Stimulated activated CD4-positive, alpha-beta T cell treated with anti-CD3 and anti-CD28 coated beads, TNF-alpha, amount 100 ng/mL, for 4 hours (primary cell): ENCODE data around the gene BICDL2.

Experiments
- DNase-seq, 3 experiments: peaks; one replicate each; pipeline ENCODE4 v3.0.0-alpha.2; 2020; ENCODE audit warnings: low read depth in 3 of 3

Gene BICDL2

DNA sequence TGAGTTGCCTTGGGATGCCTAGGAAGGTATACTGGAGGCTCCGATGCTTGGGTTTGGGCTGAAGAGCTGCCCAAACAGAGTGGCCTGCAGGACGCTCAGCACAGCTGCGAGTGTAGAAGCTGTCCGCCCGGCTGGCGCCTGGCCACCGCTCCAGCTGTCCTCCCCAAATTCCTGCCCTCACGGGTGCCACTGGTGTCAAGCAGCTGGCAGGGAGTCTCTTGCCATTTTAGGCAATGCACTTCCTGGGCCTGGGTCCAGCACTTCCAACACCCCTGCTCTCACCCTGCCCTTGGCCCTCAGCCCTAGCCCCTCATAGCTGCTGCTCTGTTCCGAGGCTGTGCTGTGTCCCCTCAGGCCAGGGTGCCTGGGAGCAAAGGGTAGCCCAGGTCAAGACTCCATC is 51.3 kb downstream of the BICDL2 start:
- no peak for DNase-seq

DNA sequence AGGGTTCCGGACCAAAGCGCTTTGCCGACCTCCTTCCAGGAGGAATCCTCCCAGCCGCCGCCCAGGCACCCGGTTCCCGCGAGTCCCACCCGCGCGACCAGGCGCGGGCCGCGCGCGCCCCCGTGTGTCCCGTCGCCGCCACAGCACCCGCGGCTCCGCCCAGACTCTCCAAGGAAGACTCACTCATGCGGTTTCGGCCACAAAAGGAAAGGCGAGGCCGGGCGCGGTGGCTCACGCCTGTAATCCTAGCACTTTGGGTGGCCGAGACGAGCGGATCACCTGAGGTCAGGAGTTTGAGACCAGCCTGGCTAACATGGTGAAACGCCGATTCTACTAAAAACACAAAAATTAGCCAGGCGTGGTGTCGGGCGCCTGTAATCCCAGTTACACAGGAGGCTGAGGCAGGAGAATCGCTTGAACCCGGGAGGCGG is 53.0 kb downstream of the BICDL2 start:
- peak; percentile 42 to 54 (median 43) for DNase-seq

DNA sequence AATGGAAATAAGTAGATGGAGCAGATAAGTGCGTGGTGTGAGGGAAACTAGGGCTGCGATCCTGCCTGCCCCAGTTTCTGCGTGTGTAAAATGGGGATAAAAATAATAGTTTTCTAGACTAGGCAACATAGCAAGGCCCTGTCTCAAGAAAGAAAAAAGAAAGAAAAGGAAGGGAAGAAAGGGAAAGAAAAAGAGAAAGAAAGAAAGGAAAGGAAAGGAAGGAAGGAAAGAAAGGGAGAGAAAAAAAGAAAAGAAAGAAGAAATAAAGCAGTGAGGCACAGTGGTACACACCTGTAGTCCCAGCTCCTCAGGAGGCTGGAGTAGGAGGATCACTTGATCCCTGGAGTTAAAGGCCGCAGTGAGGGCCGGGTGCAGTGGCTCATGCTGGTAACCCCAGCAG is 54.3 kb downstream of the BICDL2 start:
- DNase-seq = no peak

DNA sequence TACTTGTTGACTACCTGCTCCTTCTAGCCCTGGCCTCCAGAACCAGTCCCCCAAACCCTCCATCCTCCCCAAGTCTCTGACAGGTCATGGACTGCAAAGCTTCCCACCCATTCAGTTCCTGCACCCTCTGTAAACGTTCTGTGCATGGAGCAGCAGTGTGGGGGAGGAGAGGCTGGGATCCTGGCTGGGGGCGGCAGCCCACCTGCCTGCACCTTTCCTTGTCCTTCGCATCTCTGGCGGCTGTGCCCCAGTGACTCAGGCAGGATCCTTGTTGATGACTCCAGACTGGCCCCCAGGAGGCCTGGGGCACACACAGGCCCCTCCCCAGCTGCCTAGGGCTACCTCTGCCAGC is 54.9 kb downstream of the BICDL2 start:
- DNase-seq = no peak

DNA sequence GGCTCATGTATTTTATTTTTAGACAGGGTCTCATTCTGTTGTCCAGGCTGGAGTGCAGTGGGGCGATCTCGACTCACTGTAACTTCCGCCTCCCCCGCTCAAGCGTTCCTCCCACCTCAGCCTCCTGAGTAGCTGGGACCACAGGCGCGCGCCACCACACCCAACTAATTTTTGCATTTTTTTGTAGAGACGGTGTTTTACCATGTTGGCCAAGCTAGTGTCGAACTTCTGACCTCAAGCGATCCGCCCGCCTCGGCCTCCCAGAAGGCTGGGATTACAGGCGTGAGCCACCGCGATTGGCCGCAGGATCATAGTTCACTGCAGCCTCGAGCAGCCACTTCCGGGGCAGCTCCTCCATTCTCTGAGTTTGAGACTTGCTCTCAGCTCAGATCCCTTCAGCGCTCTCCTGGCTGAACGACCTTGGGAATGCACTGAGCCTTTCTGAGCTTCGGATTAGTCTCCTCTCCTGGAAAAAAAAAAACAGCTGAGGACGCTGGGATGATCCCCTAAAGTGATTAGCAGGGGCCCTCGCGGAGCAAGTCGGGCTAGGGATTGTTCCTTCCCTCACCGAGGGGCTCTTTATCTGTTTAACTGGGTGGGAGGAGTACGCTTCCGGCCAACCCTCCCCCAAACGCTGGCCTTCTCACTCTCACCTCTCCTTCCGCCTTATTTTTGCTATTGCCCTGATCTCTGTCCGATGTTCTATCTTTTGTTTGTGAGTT is 55.4 kb downstream of the BICDL2 start:
- DNase-seq = no peak

DNA sequence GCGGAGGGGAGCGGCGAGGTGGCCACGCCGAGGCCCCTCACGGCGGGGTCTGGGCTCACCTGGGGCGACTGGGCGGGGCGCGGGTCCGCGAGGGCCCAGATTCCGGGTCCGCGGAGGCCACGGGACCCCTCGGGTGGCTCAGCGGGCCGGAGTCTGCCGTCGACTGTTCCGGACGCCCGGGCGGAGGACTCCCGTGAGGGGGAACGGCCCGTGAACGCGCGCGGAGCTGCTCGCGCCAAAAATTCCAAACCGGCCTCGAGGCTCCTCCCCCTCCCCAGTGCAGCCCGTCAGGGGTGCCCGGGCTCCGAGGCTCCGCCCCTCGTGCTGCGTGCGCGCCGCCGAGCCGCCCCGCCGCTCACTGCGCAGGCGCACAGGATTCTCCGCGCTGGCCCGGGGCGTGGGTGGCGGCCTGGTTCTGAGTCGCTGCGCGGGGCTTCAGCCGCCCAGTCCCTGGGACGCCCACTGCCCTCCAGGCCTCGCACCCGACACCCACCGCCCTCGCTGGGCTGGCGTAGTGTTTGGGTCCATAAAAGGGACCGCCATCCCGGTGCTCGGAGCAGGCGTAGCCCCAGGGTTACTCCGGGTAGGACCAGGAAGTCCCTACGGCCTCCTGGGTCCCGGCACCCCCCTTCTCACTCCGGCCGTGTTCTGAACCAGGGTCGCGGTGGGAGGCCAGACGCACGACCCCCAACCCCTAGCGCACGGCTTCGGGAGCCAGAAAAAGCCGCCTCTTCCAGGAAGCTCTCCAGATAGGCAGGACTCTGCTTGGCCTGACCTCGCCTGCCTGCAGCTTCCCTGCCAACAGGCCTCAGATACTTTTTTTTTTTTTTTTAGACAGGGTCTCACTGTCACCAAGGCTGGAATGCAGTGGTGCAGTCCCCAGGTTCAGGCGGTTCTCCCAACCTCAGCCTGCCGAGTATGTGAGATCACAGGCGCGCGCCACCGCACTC is 56.2 kb downstream of the BICDL2 start, which contains the start of gene PKMYT1:
TSS of gene PKMYT1 (minus strand) at position 220 of the 950 bp plus-strand sequence. CDS start 789 bp downstream, outside the sequence.
- DNase-seq = peak; percentile 89 to 95 (median 93)

DNA sequence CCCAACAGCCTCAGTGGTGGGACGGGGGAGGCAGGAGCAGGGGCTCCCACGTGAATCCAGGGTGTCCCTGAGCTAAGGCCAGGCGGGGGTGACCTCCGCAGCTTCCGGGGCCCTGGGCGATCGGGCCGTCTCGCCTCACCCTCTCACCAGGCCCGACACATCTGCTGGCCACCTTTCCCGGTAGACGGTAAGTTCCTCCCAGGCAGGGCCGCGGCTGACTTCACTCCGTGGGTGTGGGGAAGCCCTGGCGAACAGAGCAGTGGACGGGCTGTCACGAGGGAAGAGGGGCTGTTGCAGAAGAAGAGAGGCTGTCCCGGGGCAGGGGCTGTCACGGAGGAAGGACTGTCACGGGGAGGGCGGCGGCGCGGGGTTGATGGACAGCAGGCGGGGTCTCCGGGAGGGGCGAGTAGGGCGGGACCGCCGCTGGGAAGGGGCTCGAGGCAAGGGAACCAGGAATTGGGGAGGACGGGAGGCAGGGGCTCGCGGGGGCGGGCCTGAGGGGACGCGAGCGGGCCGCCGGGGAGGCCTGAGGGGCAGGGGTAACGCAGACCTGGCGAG is 57.0 kb downstream of the BICDL2 start:
- no peak for DNase-seq
